DND-41 (cell line): ENCODE results near the gene ECI1.

ENCODE experiments used
- CTCF ChIP-seq: IDR thresholded peaks from 2 replicates; pipeline ENCODE4 v1.5.1; 2012; ENCODE audit warnings: borderline replicate concordance, low read length, moderate library complexity, mild to moderate bottlenecking; ENCODE audit not compliant: poor library complexity, severe bottlenecking; ENCODE audit errors: extremely low read depth
- EZH2 ChIP-seq: IDR thresholded peaks from 3 replicates; pipeline ENCODE4 v1.6.1; 2012; ENCODE audit warnings: borderline replicate concordance, low read depth, mild to moderate bottlenecking, moderate library complexity, low read length, inconsistent platforms; ENCODE audit not compliant: severe bottlenecking

- TF ChIP-seq CTCF (no peak), EZH2 (no peak)
Observed at GRCh38 chr16:2196981-2197511, 54.3 kb downstream of the ECI1 start.
